Measurements from ENCODE around the gene PPP1R3F.
"Not testable (repeated sequence)": the region's sequence is repeated elsewhere in the genome, so short reads cannot be mapped to it uniquely, and the experiment has no call there.

GRCh38 chrX:49321737-49322136, 52.1 kb downstream of the PPP1R3F start, which contains the start of gene GAGE12J:
- TF ChIP-seq POLR2A (IDR thresholded peaks at IDR 0.05; ENCODE audit: low read length); GATA1 (IDR thresholded peaks at IDR 0.05; ENCODE audit: low read depth, low read length): not testable (repeated sequence)

Data from erythroblast (primary cell).